Liver (tissue), 9 donors: ENCODE measurements around the gene PLTP. TPM values are rescaled to one million over a fixed set of nuclear protein-coding genes. Genes with fewer than 3 reads are reported as not detected.

Experiments used
- DNase-seq: peaks from one replicate; pipeline ENCODE4 v3.0.0-alpha.2; 2017; ENCODE audit warnings: low spot score
- H3K27ac ChIP-seq, 2 donors: one replicate each; pipeline ENCODE4 v1.7.0; 2013; ENCODE audit warnings: inconsistent platforms in 2 of 2, low read length in 2 of 2, control low read depth in 1 of 2, low read depth in 1 of 2, mild to moderate bottlenecking in 1 of 2
- H3K27me3 ChIP-seq, 4 donors: one replicate each; pipeline versions ENCODE4 v1.6.1 to v1.7.0; 2013; ENCODE audit warnings: low read length in 3 of 4, inconsistent platforms in 1 of 4, mild to moderate bottlenecking in 1 of 4, moderate library complexity in 1 of 4; ENCODE audit not compliant: control insufficient read depth in 4 of 4, insufficient read depth in 4 of 4
- H3K36me3 ChIP-seq, 4 donors: one replicate each; pipeline versions ENCODE4 v1.6.1 to v1.7.0; 2013; ENCODE audit warnings: low read length in 3 of 4, mild to moderate bottlenecking in 3 of 4, low read depth in 1 of 4, moderate library complexity in 1 of 4; ENCODE audit not compliant: control insufficient read depth in 4 of 4, insufficient read depth in 3 of 4
- H3K4me1 ChIP-seq, 4 donors: one replicate each; pipeline versions ENCODE4 v1.6.1 to v1.7.0; 2013; ENCODE audit warnings: low read length in 3 of 4, mild to moderate bottlenecking in 3 of 4, moderate library complexity in 1 of 4; ENCODE audit not compliant: control insufficient read depth in 4 of 4, insufficient read depth in 4 of 4
- H3K4me3 ChIP-seq, 3 donors: one replicate each; pipeline versions ENCODE4 v1.6.1 to v1.7.0; 2013; ENCODE audit warnings: low read length in 3 of 3, control low read depth in 1 of 3, low read depth in 1 of 3, mild to moderate bottlenecking in 1 of 3
- H3K9ac ChIP-seq, 2 donors: one replicate each; pipeline ENCODE4 v1.7.0; 2013; ENCODE audit warnings: low read length in 2 of 2, mild to moderate bottlenecking in 2 of 2, moderate library complexity in 2 of 2, control low read depth in 1 of 2, low read depth in 1 of 2
- H3K9me3 ChIP-seq, 4 donors: one replicate each; pipeline versions ENCODE4 v1.6.1 to v1.7.0; 2013; ENCODE audit warnings: low read length in 3 of 4; ENCODE audit not compliant: control insufficient read depth in 4 of 4
- FOXA2 ChIP-seq: IDR thresholded peaks from 2 replicates; pipeline ENCODE4 v1.6.1; 2016; ENCODE audit warnings: antibody characterized with exemption
- GABPA ChIP-seq, 2 donors: IDR thresholded peaks in 1 of 2; conservative IDR thresholded peaks in 1 of 2; 2 replicates each; pipeline ENCODE4 v1.6.1; 2016; ENCODE audit warnings: antibody characterized with exemption in 2 of 2, mild to moderate bottlenecking in 1 of 2, moderate library complexity in 1 of 2
- HNF4A ChIP-seq, 2 donors: conservative IDR thresholded peaks; 2 replicates each; pipeline ENCODE4 v1.6.1; 2016; ENCODE audit warnings: antibody characterized with exemption in 2 of 2, mild to moderate bottlenecking in 2 of 2
- HNF4G ChIP-seq: IDR thresholded peaks from 2 replicates; pipeline ENCODE4 v1.6.1; 2016; ENCODE audit warnings: antibody characterized with exemption
- JUND ChIP-seq, 2 donors: IDR thresholded peaks; 2 replicates each; pipeline ENCODE4 v1.6.1; 2016; ENCODE audit warnings: antibody characterized with exemption in 2 of 2
- RAD21 ChIP-seq, 2 donors: IDR thresholded peaks; 2 replicates each; pipeline ENCODE4 v1.6.1; 2016; ENCODE audit warnings: antibody characterized with exemption in 2 of 2, mild to moderate bottlenecking in 2 of 2
- RXRA ChIP-seq, 2 donors: IDR thresholded peaks; 2 replicates each; pipeline ENCODE4 v1.6.1; 2017 to 2018; ENCODE audit warnings: antibody characterized with exemption in 2 of 2, mild to moderate bottlenecking in 1 of 2
- TAF1 ChIP-seq: conservative IDR thresholded peaks from 2 replicates; pipeline ENCODE4 v1.6.1; 2016; ENCODE audit warnings: antibody characterized with exemption, mild to moderate bottlenecking
- WGBS: extraction: QIAGEN DNeasy Blood & Tissue Kit; methylation state at CpG from one replicate; pipeline ENCODE4 v1.1.7; 2013; 5-methylcytosine and 5-hydroxymethylcytosine counted together
- polyA plus RNA-seq, 2 donors: library from polyadenylated mRNA; stranded (reverse) in 1 of 2; unstranded in 1 of 2; fragments of 200-250 nt in 1 of 2; fragments of >200 nt in 1 of 2; fragmentation: Nextera tagmentation in 1 of 2; extraction: Ambion mirVana in 1 of 2; gene quantifications; one replicate each; pipeline versions ENCODE4 v1.2.1 to v1.2.3, GENCODE V29; 2013 to 2015
- total RNA-seq, 2 donors: library from RNA; depleted of rRNA; stranded (reverse); fragments of >200 nt; gene quantifications; one replicate each; pipeline ENCODE4 v1.2.3, GENCODE V29; 2014
- TF ChIP-seq, protein P1 (sequence below): IDR thresholded peaks from 2 replicates; pipeline ENCODE4 v1.6.1; 2016; ENCODE audit warnings: antibody characterized with exemption, mild to moderate bottlenecking
- TF ChIP-seq, protein P2 (sequence below): fragments of 150-350 bp; IDR thresholded peaks from 2 replicates; pipeline ENCODE4 v1.5.1; 2017; ENCODE audit warnings: improper control_type of control experiment, low read depth, low read length; ENCODE audit not compliant: missing input control
- TF ChIP-seq, protein P3 (sequence below): IDR thresholded peaks from 2 replicates; pipeline ENCODE4 v1.6.1; 2016; ENCODE audit warnings: antibody characterized with exemption
- TF ChIP-seq, protein P4 (sequence below): IDR thresholded peaks from 2 replicates; pipeline ENCODE4 v1.6.1; 2016; ENCODE audit warnings: antibody characterized with exemption
- donor health status: healthy.
- donor health status: healthy.
- donor health status: healthy.
- donor health status: healthy.
- donor health status: healthy.

The PLTP gene
- total and polyA plus RNA-seq, 4 donors = 22.5 to 69.5 (median 60.7) TPM

DNA sequence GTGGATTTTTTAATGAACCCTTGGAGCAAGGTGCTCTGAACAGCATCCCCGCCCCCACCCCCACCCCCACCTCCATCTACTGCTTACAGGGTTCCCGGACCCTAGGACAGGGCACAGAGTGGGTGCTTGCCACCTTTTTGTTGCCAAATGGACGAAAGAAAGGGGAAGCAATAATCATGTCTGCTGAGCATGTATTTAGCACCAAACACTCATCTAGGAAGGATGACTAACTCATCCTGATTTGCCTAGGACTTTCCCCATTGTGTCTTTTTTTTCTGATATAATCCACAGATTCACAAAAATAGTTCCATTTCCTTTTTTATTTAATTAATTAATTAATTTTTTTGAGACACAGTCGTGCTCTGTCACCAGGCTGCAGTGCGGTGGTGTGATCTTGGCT is 1.2 kb upstream of the PLTP start (continued):
- TF ChIP-seq, protein P1, sequence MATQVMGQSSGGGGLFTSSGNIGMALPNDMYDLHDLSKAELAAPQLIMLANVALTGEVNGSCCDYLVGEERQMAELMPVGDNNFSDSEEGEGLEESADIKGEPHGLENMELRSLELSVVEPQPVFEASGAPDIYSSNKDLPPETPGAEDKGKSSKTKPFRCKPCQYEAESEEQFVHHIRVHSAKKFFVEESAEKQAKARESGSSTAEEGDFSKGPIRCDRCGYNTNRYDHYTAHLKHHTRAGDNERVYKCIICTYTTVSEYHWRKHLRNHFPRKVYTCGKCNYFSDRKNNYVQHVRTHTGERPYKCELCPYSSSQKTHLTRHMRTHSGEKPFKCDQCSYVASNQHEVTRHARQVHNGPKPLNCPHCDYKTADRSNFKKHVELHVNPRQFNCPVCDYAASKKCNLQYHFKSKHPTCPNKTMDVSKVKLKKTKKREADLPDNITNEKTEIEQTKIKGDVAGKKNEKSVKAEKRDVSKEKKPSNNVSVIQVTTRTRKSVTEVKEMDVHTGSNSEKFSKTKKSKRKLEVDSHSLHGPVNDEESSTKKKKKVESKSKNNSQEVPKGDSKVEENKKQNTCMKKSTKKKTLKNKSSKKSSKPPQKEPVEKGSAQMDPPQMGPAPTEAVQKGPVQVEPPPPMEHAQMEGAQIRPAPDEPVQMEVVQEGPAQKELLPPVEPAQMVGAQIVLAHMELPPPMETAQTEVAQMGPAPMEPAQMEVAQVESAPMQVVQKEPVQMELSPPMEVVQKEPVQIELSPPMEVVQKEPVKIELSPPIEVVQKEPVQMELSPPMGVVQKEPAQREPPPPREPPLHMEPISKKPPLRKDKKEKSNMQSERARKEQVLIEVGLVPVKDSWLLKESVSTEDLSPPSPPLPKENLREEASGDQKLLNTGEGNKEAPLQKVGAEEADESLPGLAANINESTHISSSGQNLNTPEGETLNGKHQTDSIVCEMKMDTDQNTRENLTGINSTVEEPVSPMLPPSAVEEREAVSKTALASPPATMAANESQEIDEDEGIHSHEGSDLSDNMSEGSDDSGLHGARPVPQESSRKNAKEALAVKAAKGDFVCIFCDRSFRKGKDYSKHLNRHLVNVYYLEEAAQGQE = no peak

DNA sequence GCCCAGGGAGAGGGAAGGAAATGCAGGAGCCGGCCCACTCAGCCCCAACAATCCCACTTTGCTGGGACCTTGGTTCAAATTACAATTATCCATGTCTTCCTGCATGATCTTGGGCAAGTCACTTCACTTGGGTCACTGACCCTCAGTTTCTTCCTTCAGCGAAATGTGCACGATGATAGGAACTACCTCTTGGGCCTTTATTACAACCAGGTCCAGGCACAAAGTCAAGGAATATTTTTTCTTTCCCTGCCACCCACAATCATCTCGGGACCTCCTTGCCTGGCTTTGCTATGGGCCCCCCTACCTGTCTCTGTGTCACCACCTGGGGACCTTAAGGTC is 358 bp upstream of the PLTP start:
- Histone ChIP-seq H3K27me3 (no peaks in the 10 kb centered on the region), H3K4me1 (peaks cover 0 to 3% (median 1%) of the 10 kb centered on the region in 4 donors), H3K27ac (peak overlapping the region in 1 of 2 donors; percentile 72), H3K36me3 (no peaks in the 10 kb centered on the region), H3K4me3 (peak overlapping the region in 1 of 3 donors; percentile 38), H3K9ac (no peak overlapping the region), H3K9me3 (no peaks in the 10 kb centered on the region)
- 47% methylated on average over 4 of the region's 4 CpGs for WGBS
- no peak for DNase-seq
- TF ChIP-seq JUND (IDR thresholded peaks at IDR 0.05) (no peak), HNF4A (conservative IDR thresholded peaks at IDR 0.05) (no peak), RAD21 (IDR thresholded peaks at IDR 0.05) (no peak), GABPA (IDR thresholded peaks at IDR 0.05 in 1 of 2, conservative IDR thresholded peaks at IDR 0.05 in 1 of 2) (no peak), TAF1 (no peak), HNF4G (no peak), RXRA (IDR thresholded peaks at IDR 0.05) (no peak), FOXA2 (no peak)
- TF ChIP-seq, protein P2, sequence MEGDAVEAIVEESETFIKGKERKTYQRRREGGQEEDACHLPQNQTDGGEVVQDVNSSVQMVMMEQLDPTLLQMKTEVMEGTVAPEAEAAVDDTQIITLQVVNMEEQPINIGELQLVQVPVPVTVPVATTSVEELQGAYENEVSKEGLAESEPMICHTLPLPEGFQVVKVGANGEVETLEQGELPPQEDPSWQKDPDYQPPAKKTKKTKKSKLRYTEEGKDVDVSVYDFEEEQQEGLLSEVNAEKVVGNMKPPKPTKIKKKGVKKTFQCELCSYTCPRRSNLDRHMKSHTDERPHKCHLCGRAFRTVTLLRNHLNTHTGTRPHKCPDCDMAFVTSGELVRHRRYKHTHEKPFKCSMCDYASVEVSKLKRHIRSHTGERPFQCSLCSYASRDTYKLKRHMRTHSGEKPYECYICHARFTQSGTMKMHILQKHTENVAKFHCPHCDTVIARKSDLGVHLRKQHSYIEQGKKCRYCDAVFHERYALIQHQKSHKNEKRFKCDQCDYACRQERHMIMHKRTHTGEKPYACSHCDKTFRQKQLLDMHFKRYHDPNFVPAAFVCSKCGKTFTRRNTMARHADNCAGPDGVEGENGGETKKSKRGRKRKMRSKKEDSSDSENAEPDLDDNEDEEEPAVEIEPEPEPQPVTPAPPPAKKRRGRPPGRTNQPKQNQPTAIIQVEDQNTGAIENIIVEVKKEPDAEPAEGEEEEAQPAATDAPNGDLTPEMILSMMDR = no peak
- TF ChIP-seq, protein P3, sequence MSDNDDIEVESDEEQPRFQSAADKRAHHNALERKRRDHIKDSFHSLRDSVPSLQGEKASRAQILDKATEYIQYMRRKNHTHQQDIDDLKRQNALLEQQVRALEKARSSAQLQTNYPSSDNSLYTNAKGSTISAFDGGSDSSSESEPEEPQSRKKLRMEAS = no peak
- TF ChIP-seq, protein P1 = no peak
- TF ChIP-seq, protein P4, sequence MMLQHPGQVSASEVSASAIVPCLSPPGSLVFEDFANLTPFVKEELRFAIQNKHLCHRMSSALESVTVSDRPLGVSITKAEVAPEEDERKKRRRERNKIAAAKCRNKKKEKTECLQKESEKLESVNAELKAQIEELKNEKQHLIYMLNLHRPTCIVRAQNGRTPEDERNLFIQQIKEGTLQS = no peak
